Panc1 (cell line): Measurements from ENCODE around the gene OGA. TPM values are rescaled to one million over a fixed set of nuclear protein-coding genes. Genes with fewer than 3 reads are reported as not detected.

ENCODE experiments used
- ATAC-seq: fragments of 200-7000 bp; cut with Tn5 transposase; 2 replicates; pipeline ENCODE4 v1.9.1; 2020; ENCODE audit warnings: mild to moderate bottlenecking, moderate library complexity
- BruUV-seq: library from RNA; stranded (reverse); fragments of 400-500 nt; replicated peaks from 2 replicates; lab custom pipeline; 2021; lab: Mats Ljungman, UMichigan
- CTCF ChIA-PET: fragments of 300-600 bp; sonication (Branson Sonifier 250); formaldehyde crosslinking; loops from one replicate; lab custom pipeline; 2022; ENCODE audit warnings: antibody characterized with exemption; lab: Charles Lee
- POLR2A ChIA-PET: fragments of 300-600 bp; sonication (Branson Sonifier 250); formaldehyde crosslinking; loops from one replicate; lab custom pipeline; 2022; ENCODE audit warnings: antibody characterized with exemption; lab: Charles Lee
- DNase-seq: peaks from one replicate; pipeline ENCODE4 v3.0.0-alpha.2; 2010; ENCODE audit warnings: low read depth, low spot score
- H3K27ac ChIP-seq: 2 replicates; pipeline ENCODE4 v1.5.1; 2011; ENCODE audit warnings: mild to moderate bottlenecking, low read length, inconsistent platforms
- H3K27me3 ChIP-seq: fragments of 200-500 bp; sonication (Bioruptor generic); 2 replicates; pipeline ENCODE4 v1.6.0; 2014; ENCODE audit warnings: low read length, inconsistent platforms; ENCODE audit not compliant: control insufficient read depth, insufficient read depth
- H3K36me3 ChIP-seq: fragments of 200-500 bp; sonication (Bioruptor generic); 2 replicates; pipeline ENCODE4 v1.5.1; 2014; ENCODE audit warnings: inconsistent platforms, mild to moderate bottlenecking, low read length, moderate library complexity; ENCODE audit not compliant: control insufficient read depth, insufficient read depth
- H3K4me1 ChIP-seq: 2 replicates; pipeline ENCODE4 v1.5.1; 2011; ENCODE audit warnings: inconsistent platforms, mild to moderate bottlenecking, low read length, moderate library complexity; ENCODE audit not compliant: control insufficient read depth, insufficient read depth
- H3K4me3 ChIP-seq, 2 experiments: 2 replicates each; pipeline ENCODE4 v1.5.1; 2011 to 2012; ENCODE audit warnings: low read depth in 2 of 2, low read length in 2 of 2, mild to moderate bottlenecking in 2 of 2, inconsistent platforms in 1 of 2, moderate library complexity in 1 of 2
- H3K9me3 ChIP-seq: fragments of 200-500 bp; sonication (Bioruptor generic); 2 replicates; pipeline ENCODE4 v1.5.1; 2014; ENCODE audit warnings: low read depth, mild to moderate bottlenecking, inconsistent platforms, low read length, moderate library complexity; ENCODE audit not compliant: control insufficient read depth, insufficient read depth
- POLR2AphosphoS5 ChIP-seq: IDR thresholded peaks from 2 replicates; pipeline ENCODE4 v1.6.1; 2012; ENCODE audit warnings: mild to moderate bottlenecking, low read depth, low read length, moderate library complexity
- SIN3A ChIP-seq: IDR thresholded peaks from 2 replicates; pipeline ENCODE4 v1.6.1; 2012; ENCODE audit warnings: low read depth, mild to moderate bottlenecking, low read length, moderate library complexity, borderline replicate concordance; ENCODE audit not compliant: insufficient read depth
- TCF7L2 ChIP-seq: IDR thresholded peaks from 2 replicates; pipeline ENCODE4 v1.6.1; 2011; ENCODE audit warnings: mild to moderate bottlenecking, low read depth, low read length, inconsistent platforms
- in situ Hi-C: cut with HindIII; loops from 2 replicates; pipeline ENCODE4 v1.10.0; 2016; ENCODE audit warnings: low sequenced_read_pairs, low pct_unique_long_range_greater_than_20kb
- intact Hi-C: fragments of 100-400 bp; cut with micrococcal nuclease; formaldehyde crosslinking; loops from one replicate; pipeline ENCODE4 v1.10.0; 2022; ENCODE audit not compliant: unreplicated experiment
- total RNA-seq: library from RNA; stranded (reverse); gene quantifications from one replicate; pipeline ENCODE4 v1.2.1, GENCODE V29; 2021; ENCODE audit not compliant: unreplicated experiment
- TF ChIP-seq, protein P1 (sequence below): fragments of 450-650 bp; IDR thresholded peaks from 2 replicates; pipeline ENCODE4 v1.5.1; 2017; ENCODE audit warnings: mild to moderate bottlenecking
- TF ChIP-seq, protein P2 (sequence below), 2 experiments: IDR thresholded peaks; 2 replicates each; pipeline ENCODE4 v1.6.1; 2011 to 2012; ENCODE audit warnings: low read depth in 2 of 2, control low read depth in 1 of 2, low read length in 1 of 2, mild to moderate bottlenecking in 1 of 2, moderate library complexity in 1 of 2; ENCODE audit not compliant: insufficient read depth in 1 of 2

Gene OGA
- total RNA-seq, 1 experiment from 2014 or later = 117 TPM

- no TSS peak for BruUV-seq
- H3K9me3 ChIP-seq = no peaks in the 10 kb centered on the region
- no peak for TF ChIP-seq POLR2AphosphoS5
- ATAC-seq (no peak), DNase-seq (no peak)
- H3K4me3 ChIP-seq = no peak overlapping the region
- H3K4me1 ChIP-seq = peaks cover 12% of the 10 kb centered on the region
- intact Hi-C loops (no loop called here), in situ Hi-C loops (no loop called here)
- H3K27ac ChIP-seq = no peak overlapping the region
- H3K27me3 ChIP-seq = no peaks in the 10 kb centered on the region
- no peaks in the 10 kb centered on the region for H3K36me3 ChIP-seq
- ChIA-PET CTCF (interaction anchor here (0.6 kb wide), 1 partner anchor 180 kb away, joined by 3 read pairs; no protein-coding TSS in a partner anchor), POLR2A (no interaction called here)
Measured at GRCh38 chr10:101833466-101833865, 15.2 kb upstream of the OGA start.

DNA sequence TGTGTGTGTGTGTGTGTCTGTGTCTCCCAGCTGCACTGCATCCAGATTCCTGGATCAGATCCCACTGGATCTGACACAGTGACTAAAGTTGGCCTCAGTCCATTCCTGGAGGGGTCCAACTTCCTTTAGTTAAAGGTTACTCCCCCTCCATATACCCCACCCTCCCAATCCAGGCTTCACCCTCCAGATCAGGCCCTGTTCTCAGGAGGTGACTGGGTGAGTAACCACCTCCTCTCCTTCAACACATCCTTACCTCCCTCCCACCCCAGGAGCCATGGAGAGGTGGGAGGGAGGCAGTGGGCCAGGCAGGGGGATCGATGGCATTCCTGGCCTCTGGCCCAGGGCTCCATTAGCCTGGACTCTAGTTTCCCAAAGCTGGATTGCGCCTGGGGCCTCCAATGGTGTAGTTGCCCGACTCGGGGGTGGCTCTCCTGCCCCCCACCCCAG lies 14.1 kb upstream of the OGA start:
- TF ChIP-seq POLR2AphosphoS5 (no peak), TCF7L2 (no peak)
- TF ChIP-seq, protein P1, sequence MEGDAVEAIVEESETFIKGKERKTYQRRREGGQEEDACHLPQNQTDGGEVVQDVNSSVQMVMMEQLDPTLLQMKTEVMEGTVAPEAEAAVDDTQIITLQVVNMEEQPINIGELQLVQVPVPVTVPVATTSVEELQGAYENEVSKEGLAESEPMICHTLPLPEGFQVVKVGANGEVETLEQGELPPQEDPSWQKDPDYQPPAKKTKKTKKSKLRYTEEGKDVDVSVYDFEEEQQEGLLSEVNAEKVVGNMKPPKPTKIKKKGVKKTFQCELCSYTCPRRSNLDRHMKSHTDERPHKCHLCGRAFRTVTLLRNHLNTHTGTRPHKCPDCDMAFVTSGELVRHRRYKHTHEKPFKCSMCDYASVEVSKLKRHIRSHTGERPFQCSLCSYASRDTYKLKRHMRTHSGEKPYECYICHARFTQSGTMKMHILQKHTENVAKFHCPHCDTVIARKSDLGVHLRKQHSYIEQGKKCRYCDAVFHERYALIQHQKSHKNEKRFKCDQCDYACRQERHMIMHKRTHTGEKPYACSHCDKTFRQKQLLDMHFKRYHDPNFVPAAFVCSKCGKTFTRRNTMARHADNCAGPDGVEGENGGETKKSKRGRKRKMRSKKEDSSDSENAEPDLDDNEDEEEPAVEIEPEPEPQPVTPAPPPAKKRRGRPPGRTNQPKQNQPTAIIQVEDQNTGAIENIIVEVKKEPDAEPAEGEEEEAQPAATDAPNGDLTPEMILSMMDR = no peak
- ChIA-PET CTCF (interaction anchor here (0.7 kb wide), 2 partner anchors 13 to 285 kb away, joined by 5 to 12 read pairs; no protein-coding TSS in a partner anchor), POLR2A (no interaction called here)
- Histone ChIP-seq H3K27me3 (no peaks in the 10 kb centered on the region), H3K9me3 (no peaks in the 10 kb centered on the region), H3K4me3 (no peak overlapping the region), H3K4me1 (peaks cover 12% of the 10 kb centered on the region), H3K36me3 (no peaks in the 10 kb centered on the region), H3K27ac (no peak overlapping the region)
- ATAC-seq (no peak), DNase-seq (no peak)
- in situ Hi-C loops = no loop called here
- BruUV-seq = no TSS peak
- intact Hi-C loops = no loop called here

DNA sequence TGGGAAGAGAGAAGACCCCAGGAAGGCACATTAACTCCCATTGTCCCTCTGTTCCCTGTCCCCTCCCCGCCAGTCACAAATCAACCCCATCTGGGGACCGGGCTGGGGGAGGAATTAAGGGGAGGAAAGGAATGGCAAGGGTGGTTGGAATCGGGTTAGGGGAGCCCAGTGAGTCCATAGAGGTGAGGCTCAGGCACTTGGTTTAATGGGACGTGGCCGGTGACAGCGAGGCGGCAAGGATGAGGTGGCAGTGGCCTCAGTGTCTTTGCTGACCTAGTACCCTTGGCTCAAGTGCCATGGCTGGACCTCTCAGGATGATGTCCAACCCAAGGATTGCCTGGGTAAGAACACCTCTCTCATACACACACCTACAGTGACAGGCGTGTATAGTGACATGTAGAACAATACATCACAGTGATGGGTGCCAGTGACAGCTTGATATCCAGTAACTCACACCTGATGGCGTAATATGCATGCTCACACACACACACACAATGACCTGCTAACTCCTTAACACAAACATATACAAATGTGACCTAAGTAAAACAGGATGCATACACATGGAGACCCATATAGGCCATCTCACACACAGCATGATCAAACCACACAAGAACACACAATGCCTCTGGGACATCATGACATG lies 13.0 kb upstream of the OGA start:
- peak overlapping the region; percentile 86 for H3K27ac ChIP-seq
- no peak for DNase-seq
- H3K27me3 ChIP-seq = no peaks in the 10 kb centered on the region
- CTCF ChIA-PET = no interaction called here
- peaks cover 12% of the 10 kb centered on the region for H3K4me1 ChIP-seq
- intact Hi-C loops (no loop called here), in situ Hi-C loops (no loop called here)
- H3K9me3 ChIP-seq = no peaks in the 10 kb centered on the region
- BruUV-seq = no TSS peak
- H3K36me3 ChIP-seq = no peaks in the 10 kb centered on the region
- POLR2A ChIA-PET = interaction anchor here (0.6 kb wide), 2 partner anchors 13 to 142 kb away, joined by 3 to 7 read pairs; partner anchors contain the start of gene OGA
- 0 out of 2 replicates have a peak, but pooled peaks have one; percentile 2 for ATAC-seq
- H3K4me3 ChIP-seq = peak overlapping the region; percentile 48 to 60
- no peak for TF ChIP-seq TCF7L2

- H3K4me3 ChIP-seq = peak overlapping the region; percentile 48 to 60
- no peaks in the 10 kb centered on the region for H3K9me3 ChIP-seq
- intact Hi-C loops (no loop called here), in situ Hi-C loops (no loop called here)
- BruUV-seq = no TSS peak
- no peaks in the 10 kb centered on the region for H3K36me3 ChIP-seq
- POLR2A ChIA-PET = no interaction called here
- peak; percentile 87 for ATAC-seq
- no peaks in the 10 kb centered on the region for H3K27me3 ChIP-seq
- H3K27ac ChIP-seq = peak overlapping the region; percentile 86
- peaks cover 12% of the 10 kb centered on the region for H3K4me1 ChIP-seq
- no peak for DNase-seq
- CTCF ChIA-PET = no interaction called here
- TF ChIP-seq POLR2AphosphoS5 (0 out of 2 replicates have a peak, but pooled peaks have one; percentile 43), SIN3A (peak; percentile 74; the same call in 1 of the 2 replicates)
- TF ChIP-seq, protein P2, sequence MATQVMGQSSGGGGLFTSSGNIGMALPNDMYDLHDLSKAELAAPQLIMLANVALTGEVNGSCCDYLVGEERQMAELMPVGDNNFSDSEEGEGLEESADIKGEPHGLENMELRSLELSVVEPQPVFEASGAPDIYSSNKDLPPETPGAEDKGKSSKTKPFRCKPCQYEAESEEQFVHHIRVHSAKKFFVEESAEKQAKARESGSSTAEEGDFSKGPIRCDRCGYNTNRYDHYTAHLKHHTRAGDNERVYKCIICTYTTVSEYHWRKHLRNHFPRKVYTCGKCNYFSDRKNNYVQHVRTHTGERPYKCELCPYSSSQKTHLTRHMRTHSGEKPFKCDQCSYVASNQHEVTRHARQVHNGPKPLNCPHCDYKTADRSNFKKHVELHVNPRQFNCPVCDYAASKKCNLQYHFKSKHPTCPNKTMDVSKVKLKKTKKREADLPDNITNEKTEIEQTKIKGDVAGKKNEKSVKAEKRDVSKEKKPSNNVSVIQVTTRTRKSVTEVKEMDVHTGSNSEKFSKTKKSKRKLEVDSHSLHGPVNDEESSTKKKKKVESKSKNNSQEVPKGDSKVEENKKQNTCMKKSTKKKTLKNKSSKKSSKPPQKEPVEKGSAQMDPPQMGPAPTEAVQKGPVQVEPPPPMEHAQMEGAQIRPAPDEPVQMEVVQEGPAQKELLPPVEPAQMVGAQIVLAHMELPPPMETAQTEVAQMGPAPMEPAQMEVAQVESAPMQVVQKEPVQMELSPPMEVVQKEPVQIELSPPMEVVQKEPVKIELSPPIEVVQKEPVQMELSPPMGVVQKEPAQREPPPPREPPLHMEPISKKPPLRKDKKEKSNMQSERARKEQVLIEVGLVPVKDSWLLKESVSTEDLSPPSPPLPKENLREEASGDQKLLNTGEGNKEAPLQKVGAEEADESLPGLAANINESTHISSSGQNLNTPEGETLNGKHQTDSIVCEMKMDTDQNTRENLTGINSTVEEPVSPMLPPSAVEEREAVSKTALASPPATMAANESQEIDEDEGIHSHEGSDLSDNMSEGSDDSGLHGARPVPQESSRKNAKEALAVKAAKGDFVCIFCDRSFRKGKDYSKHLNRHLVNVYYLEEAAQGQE (IDR thresholded peaks at IDR 0.05; ENCODE audit: insufficient read depth in 1 of 2, low read depth in 2 of 2, low read length in 1 of 2) = no peak
Measured at GRCh38 chr10:101830322-101831168, 12.3 kb upstream of the OGA start.
